GM19240 (cell line): ENCODE measurements around the gene DGCR6.
"Not testable (repeated sequence)": the region's sequence is repeated elsewhere in the genome, so short reads cannot be mapped to it uniquely, and the experiment has no call there.

Experiments used
- DNase-seq: peaks from one replicate; pipeline ENCODE4 v3.0.0; 2011; ENCODE audit warnings: low spot score; ENCODE audit not compliant: insufficient read length

The DGCR6 gene

DNA sequence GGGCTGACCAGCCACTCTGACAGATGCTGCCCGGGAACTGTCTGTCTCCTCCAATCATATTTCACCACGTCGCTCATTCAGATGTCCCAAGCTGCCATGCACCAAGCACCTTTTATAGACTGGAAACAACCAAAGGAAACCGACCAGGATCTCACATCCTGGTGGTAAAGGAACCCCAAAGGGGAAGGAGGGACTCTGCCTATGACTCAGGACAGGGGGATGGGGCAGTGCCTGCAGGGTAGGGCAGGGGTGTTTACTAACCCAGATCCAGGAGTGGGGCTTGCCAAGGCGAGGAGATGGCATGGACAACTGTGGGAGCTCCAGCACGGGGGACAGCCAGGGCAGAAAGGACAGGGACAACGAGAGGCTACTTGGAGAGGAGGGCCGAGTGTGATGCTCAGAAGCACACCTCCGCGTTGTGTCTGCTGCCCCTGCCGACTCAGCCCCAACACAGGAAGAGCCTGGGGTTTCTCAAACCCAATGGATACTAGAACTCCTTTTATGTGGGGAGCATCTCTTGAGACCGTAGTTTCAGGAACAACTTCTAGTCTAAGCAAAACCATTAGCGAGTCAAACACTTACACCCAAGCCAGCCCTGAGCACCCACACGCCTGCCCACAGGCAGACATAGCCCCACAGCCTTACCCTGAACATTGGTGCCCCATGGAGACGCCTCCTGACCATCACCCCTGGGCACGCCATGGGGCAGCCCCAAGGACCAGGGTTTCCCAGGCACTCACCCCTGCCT is 26.0 kb downstream of the DGCR6 start:
- no peak for DNase-seq

DNA sequence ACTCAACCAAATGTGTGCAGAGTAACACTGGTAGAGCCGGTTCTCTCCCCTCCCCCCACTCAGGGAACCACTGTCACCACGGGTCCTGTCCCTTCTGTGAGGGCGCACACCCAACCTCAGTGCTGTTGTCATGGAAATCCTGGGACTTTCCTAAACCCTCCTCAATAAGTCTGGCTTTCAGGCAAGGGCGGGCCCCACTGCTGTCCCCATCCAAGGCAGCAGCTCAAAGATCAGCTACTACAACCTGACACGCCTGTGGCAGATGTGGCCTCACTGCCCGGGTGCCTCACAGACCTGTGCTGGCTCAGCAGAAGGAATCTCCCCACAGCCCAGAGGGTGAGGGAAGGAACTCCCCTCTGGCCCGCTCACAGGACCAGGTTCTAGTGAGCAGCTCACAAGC is 27.8 kb downstream of the DGCR6 start:
- no peak for DNase-seq

DNA sequence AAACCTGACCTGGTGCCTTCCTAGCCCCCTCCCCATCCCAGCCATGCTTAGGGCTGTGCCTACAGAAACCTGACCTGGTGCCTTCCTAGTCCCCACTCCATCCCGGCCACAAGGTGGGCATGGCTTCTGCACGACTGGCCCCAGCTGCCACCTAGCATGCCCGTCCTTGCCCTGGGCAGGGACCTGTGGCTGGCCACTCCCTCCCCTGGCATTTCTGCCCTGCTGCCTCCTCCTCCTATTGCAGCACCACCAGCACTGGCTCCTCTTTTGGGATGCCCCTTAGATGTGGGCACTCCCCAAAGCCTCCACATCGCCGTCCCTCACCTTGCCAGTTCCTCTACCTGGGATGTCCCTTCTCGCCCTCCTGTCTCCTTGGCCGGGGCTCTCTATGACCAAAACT is 28.6 kb downstream of the DGCR6 start:
- DNase-seq, result not testable (repeated sequence)

DNA sequence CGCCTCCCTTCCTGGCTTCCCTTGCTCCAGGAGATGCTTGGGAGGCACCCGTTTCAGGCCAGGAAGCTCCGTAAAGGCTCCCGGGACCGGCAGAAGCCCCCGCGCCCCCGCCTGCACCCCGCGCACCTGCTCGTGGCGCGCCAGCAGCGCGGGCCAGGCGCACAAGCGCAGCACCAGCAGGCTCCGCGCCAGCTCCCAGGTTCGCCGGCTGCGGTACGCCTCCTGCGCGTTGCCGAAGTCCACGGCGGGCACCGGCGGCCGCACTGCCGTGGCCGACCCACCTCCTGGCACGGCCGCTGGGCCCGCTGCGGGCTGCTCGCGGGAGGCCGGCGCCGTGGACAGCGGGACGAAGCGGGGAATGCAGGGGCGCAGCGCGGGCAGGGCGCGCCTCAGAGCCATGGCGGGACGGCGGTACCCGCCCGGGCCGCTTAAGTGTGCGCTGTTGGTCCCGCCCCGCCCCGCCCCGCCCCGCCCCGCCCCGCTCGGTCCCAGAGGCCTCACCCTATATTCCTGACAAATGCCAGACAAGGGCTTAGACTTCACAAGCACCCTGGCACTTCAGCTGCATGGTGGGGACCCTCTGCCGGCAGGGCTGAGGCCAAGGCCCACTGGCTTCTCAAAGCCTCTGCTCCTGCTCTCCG is 29.9 kb downstream of the DGCR6 start, which contains the start of gene PRODH:
TSS of gene PRODH (minus strand) at position 405 of the 641 bp plus-strand sequence. CDS start at position 399, 6 bp downstream.
- no peak for DNase-seq

DNA sequence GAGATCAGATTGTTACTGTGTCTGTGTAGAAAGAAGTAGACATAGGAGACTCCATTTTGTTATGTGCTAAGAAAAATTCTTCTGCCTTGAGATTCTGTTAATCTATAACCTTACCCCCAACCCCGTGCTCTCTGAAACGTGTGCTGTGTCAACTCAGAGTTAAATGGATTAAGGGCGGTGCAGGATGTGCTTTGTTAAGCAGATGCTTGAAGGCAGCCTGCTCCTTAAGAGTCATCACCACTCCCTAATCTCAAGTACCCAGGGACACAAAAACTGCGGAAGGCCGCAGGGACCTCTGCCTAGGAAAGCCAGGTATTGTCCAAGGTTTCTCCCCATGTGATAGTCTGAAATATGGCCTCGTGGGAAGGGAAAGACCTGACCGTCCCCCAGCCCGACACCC is 32.6 kb downstream of the DGCR6 start:
- not testable (repeated sequence) for DNase-seq

DNA sequence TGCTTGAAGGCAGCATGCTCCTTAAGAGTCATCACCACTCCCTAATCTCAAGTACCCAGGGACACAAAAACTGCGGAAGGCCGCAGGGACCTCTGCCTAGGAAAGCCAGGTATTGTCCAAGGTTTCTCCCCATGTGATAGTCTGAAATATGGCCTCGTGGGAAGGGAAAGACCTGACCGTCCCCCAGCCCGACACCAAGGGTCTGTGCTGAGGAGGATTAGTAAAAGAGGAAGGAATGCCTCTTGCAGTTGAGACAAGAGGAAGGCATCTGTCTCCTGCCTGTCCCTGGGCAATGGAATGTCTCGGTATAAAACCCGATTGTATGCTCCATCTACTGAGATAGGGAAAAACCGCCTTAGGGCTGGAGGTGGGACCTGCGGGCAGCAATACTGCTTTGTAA is 41.0 kb downstream of the DGCR6 start:
- not testable (repeated sequence) for DNase-seq

DNA sequence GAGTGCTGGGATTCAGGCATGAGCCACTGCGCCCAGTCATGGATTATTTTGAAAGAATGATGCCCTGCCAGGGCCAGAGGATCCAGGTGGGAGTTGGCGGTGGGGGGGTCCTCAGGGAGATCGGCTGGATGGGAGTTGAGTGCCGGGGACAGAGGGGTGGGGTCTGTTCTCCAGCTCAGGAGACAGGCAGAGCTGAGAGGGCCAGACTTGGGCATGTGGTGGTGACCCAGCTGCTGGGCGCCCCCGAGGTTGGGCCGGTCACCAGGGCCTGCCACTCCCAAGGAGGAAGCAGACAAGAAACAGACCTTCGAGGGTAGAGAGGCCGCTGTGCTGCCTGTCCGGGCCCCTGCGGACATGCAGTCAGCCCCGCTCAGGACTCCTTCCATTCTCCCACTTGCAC is 41.8 kb downstream of the DGCR6 start:
- no peak for DNase-seq

DNA sequence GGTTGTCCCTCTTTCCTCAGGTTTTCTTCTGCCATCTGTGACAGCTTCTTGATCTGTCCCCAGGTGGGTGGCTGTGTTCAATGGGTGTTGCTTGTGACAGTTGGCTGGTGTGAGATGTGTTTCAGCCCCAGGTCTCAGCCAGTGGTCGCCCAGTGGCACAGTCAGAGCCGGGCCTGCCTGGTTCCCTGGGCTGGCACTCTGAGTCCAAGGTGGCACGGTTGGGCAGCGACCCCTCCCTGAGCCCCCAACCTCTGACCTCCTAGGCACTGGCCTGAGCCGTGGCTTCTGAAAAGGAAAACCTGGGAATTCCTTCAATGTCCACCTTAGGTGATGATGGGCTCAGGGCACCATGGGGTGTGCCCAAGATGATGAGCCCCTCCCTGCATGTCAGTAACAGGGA is 44.0 kb downstream of the DGCR6 start:
- DNase-seq, result no peak

DNA sequence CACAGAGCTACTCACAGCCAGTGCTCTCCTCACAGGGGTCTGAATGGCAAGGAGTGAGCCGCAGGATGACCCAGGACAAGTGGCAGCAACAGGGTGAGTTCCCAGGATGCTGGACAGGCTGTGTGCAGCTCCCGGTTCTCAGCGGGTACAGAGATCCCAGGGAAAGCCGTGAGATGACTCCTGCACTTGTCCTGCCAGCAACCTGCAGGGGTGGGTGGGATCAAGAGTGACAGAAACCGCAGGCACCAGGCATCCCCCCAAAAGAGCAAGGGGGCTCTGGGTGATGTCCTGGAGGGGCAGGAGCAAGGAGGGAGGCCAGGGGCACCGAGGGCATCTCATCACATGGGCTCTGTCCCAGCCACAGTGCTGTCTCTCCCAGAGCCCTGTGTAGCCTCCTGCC is 45.9 kb downstream of the DGCR6 start:
- DNase-seq, result no peak

DNA sequence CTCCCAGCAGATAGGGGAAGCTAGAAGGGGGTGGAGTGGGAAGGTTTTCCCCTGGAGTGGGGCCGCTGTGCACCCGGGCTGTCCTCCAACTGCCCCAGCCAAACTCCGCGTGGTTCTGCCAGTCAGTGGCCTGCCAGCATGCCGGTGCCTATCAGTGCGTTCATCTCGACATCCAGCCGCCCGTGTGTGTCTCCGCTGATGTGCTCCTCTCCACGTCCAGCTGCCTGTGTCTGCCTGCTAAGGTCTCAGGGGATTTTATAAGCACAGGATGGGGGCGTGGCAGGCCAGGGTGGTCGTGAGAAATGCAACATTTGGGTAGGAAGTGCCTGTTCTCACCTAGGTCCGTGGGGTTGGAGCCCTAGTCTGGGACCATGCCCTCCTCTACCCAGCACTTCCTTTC is 47.0 kb downstream of the DGCR6 start:
- DNase-seq, result not testable (repeated sequence)

DNA sequence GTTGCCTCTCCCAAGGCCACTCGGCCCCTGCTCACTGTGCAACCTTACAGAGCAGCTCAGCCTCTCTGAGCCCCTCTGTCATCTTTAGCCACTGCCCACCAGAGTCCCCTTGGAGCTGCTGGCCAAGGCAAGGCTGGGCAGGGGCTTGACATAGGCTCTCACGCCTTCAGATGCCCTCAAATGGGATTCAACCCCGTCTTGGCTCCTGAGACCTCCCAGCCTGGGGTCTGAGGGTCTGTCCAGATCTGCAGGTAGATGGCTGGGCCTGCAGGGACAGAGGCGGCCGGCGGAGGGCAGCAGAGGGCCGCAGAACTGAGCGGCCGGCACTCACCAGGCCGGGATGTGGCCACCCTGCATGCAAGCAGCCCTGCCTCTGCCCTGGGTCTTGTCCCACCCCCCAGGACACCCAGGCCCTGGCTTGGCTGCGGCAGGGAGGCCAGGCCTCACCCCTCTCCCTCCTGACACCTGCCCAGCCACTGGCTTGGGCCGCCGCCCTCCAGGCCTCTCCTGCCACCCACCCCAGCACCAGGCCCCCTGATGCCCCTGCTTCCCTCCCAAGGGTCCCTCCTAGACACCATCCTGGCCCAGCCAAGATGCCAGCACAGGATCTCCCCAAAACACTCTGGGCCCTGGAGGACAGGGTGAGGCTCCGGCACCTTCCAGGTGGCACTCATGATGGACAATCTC is 48.3 kb downstream of the DGCR6 start:
- peak; percentile 60 for DNase-seq

DNA sequence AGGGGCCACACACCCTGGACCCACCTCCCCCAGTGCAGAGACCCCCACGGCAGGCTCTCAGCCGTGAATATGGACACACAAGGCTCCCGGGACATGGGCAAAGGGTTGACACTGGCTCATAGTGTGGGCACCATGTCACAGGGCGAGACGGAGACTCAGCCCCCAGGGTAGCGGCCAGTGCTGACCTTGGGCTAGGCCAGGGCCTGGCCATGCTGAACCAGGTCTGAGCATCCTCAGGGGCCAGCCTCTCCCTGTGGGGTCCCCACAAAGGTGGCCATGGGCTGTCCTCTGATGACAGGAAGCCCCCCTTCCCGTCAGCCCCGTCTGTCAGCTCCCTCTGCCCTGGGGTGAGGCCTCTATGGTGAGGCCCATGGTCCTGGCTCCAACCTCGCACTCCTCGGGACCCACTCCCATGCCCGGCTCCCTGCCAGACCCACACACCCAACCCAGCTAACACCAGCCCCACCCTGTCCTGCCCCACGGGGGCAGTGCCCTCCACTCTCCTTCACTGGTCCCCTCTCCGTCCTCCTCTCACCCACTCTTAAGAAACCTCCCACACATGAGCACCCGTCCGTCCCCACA is 49.0 kb downstream of the DGCR6 start:
- DNase-seq, result no peak

DNA sequence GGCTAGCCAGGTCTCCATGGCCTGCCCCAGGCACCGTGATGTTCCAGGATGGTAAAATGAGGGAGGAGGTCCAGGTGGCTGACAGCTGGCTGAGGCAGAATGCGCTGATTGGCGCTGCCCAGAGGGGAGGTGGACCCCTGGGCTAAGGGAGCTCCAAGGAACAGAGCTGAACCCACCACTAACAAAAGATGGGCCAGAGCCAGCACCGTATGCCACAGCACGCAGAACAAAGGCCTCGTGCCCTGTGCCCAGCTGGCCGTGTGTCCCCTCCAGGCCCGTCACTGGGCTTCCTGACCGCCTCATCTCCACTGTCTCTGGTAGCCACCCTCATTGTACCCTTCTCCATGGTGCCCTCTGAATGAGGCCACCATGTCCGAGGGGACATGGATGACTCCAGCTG is 49.6 kb downstream of the DGCR6 start:
- DNase-seq, result no peak

DNA sequence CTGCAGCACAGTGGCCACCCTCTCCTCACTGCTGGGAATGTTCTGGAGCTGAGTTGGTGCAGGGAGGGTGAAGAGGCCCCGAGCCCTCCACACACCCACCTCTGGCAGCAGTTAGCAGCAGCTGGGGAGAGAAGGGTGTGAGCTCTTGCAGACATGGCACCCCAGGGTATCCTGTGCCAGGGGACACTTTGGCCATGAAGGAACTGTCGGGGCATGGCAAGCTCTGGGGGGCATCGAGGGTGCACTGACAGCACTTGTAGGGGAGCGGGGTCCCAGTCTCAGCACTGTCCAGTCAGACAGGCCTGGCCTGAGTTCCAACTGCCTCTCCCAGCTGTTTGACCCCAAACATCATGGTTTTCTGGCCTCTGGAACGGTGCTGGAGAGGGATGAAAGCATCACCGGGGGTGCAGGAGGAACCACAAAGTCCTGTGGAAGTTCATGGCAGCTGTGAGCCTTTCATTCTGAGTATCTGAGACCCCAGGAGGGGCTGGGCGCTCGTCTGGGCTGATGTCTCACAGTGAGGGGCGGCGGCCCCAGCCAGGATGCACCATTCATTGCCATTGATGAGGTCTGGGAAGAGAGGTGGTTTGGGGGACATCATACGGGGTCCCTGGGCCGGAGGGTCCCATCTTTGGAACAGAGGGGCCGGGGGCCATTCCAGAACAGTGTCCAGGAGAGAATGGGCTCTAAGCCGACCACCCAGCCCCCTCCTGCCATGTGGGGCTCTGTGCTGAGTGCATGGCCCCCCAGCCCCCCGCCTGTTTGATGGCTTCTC is 50.2 kb downstream of the DGCR6 start:
- DNase-seq, result not testable (repeated sequence)

DNA sequence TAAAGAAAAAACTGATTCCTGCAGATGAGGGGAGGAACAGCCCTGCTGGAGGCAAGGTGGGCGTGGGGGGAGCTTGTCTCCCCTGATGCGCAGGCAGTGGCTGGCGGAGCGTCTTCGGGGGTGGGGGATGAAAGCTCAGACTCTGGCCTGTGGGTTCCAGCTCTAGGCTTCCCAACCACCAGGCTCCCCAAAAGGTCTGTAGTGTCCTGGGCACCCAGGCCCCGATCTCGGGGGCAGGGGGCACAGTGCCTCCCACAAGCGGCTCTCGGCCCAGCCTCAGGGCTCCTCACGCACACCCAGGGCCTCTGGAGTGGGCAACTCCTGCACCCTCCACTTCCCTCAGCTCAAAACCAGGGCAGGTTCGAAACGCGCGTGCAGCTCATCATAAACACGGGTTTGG is 50.8 kb downstream of the DGCR6 start:
- not testable (repeated sequence) for DNase-seq

DNA sequence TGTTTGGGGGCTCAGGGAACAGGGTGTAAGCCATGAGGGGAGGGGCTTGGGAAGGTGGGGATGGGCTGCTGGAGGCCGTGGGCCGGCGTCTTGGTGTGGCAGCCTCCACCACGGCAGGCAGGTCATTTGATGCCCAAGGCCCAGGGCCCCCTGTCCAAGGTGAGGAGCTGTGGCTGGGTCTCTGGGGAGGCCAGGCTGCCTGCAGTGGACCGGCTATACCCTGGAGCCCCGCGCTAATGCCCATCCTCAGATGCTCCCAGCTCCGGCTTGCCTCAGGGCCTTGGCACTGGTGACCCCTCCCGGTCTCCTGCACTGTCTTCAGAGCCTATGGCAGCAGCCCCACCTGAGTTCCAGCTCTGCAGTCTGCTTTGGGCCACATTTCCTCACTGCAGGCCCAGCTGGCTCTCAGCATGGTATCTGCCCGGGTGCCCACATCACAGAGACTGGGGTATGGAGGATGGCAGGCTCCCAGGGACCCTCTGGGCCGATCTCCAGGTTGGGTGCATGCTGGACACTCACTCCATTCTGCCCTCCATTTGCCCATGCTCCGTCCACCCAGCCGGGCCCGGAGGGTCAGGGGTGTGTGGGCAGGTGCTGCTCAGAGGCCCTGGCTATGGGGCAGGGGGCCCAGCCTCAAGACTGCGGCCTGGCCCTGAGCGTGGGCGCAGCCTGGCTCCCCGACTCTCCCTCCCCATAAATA is 51.7 kb downstream of the DGCR6 start:
- not testable (repeated sequence) for DNase-seq

DNA sequence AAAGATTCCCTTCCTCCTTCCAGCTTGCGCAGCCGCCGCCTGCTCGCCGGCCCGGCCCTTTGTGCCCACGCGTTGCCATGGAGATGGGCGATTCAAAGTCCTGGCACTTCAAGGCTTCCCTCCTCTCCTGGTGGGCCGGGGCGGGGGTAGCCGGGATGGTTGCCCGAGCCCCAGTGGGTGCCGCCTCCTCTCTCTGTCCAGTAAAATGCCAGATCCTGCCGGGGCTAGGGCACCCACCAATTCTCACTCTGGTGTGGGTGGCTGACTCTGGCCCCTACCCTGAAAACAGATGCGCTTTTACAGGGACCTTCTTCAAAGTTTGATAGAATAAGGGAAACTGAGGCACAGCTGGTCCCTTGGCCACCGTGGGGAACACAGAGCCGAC is 52.2 kb downstream of the DGCR6 start:
- not testable (repeated sequence) for DNase-seq

DNA sequence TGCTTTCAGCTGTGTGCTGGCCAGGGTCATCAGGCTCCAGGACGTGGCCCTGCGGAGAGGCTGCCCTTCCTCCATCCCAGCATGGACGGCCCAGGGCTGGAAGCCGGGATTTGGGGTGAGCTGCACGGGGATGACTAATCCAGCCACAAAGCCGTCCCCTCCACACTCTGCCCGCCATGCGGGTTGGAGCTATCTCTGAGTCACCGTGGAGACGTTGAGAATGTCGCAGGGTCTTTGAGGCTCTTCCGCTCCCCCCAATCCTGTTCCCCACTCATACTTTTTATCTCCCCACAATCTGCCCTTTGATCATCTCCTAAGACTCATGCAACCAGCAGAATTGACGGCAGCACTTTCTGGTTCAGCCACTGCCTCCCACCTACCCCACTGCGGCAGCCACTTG is 52.6 kb downstream of the DGCR6 start:
- DNase-seq, result not testable (repeated sequence)

DNA sequence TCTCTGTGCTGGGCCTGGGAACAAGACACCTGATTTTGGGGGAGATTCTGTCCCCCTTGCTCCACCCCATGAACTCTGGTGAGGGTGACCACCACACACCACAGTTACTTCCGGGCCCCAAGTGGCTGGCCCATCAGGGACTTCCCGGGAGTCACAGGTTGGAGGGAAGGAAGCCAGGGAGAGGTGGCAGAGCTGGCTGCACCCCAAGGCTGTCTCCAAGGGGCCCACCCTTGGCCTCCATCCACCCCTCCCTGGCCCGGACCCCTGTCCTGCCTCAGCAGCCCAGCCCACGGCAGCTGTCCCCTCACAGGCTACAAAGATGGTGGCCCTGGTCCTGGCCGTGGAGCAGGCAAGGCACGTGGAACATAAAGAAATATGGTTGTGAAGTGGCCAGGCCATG is 53.1 kb downstream of the DGCR6 start:
- not testable (repeated sequence) for DNase-seq

DNA sequence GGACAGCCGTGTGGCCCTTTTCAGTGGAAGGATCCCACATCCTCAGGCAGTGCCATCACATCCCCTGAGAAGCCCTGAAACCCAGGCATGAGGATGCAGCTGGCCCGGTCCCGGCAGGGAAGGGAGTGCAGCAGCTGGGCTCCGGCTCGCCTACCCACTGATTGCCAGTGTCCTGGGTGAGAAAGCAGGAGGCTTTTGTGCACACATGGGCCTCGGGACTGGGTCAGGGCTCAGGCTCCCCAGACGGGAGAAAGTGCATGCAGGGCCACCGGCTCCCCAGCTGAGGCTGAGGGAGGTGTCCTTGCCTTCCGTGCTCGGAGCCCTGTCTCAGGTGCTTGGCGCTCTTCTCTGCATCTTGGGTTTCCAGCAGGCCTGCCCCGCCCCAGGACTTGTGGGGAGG is 53.6 kb downstream of the DGCR6 start:
- not testable (repeated sequence) for DNase-seq
